Chondrocyte (in vitro differentiated cells): Measurements from ENCODE around the gene DDX31. TPM values are rescaled to one million over a fixed set of nuclear protein-coding genes. Genes with fewer than 3 reads are reported as not detected.

Experiments
- DNase-seq: peaks from one replicate; pipeline ENCODE4 v3.0.0; 2021; ENCODE audit warnings: mixed read lengths, low spot score
- H3K27ac Mint-ChIP-seq: one replicate; pipeline ENCODE4 v1.8.0; 2021; ENCODE audit warnings: mild to moderate bottlenecking, moderate library complexity, mixed read lengths; ENCODE audit not compliant: unreplicated experiment
- H3K27me3 Mint-ChIP-seq: 2 replicates; pipeline ENCODE4 v1.8.0; 2021; ENCODE audit warnings: low read depth, mixed read lengths
- H3K36me3 Mint-ChIP-seq: 2 replicates; pipeline ENCODE4 v1.8.0; 2021; ENCODE audit warnings: low read depth, mixed read lengths
- H3K4me1 Mint-ChIP-seq: 2 replicates; pipeline ENCODE4 v1.8.0; 2021; ENCODE audit warnings: low read depth, mild to moderate bottlenecking, mixed read lengths
- H3K4me3 Mint-ChIP-seq: one replicate; pipeline ENCODE4 v1.8.0; 2021; ENCODE audit warnings: mild to moderate bottlenecking, moderate library complexity, mixed read lengths; ENCODE audit not compliant: unreplicated experiment
- H3K9me3 Mint-ChIP-seq: 2 replicates; pipeline ENCODE4 v1.8.0; 2021; ENCODE audit warnings: low read depth, mixed read lengths
- total RNA-seq: library from RNA; stranded (reverse); gene quantifications from 3 replicates; pipeline ENCODE4 v1.2.1, GENCODE V29; 2021
- TF ChIP-seq, protein P1 (sequence below): fragments of 200-600 bp; sonication (generic); IDR thresholded peaks from 2 replicates; pipeline ENCODE4 v1.5.0; 2021; ENCODE audit warnings: antibody characterized with exemption, mild to moderate bottlenecking, moderate library complexity

The DDX31 gene
- total RNA-seq, 1 donor from 2014 or later = 11.9 TPM

DNA sequence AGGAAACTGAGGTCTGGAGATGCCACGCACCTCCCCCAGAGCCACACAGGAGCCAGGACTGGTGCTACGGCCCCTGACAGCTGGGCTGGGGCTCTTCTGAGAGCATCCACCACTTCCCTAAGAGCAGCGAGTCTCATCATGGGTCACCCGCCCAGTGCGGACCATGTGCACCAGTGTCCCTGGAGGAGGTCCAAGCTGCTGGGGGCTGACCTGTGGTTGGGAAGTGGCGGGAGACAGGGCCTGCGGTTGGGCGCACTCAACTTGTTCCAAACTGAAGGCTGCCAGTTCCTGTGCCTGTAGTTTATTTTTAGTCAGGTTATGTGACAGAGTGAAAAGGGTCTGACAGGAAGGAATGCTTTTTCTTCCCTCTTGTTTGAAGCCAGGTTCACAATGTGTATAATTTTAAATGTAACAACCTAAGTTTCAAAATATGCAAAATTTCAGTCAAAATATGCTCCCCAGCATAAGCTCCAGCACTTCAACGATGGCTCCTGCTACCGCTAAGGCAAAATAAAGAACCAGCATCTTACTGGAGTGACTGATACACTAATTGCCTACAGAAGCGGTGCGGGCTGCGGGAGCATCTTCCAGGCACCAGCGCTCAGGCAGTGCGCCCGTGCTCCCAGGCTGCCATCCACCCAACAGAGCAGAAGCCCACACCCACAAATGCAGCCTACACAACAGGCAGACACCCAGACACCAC lies 72.6 kb downstream of the DDX31 start:
- no peak overlapping the region for H3K4me3 Mint-ChIP-seq
- DNase-seq = no peak
- H3K36me3 Mint-ChIP-seq = peaks cover 32% of the 10 kb centered on the region
- H3K27ac Mint-ChIP-seq = no peak overlapping the region
- H3K9me3 Mint-ChIP-seq = no peaks in the 10 kb centered on the region
- TF ChIP-seq, protein P1, sequence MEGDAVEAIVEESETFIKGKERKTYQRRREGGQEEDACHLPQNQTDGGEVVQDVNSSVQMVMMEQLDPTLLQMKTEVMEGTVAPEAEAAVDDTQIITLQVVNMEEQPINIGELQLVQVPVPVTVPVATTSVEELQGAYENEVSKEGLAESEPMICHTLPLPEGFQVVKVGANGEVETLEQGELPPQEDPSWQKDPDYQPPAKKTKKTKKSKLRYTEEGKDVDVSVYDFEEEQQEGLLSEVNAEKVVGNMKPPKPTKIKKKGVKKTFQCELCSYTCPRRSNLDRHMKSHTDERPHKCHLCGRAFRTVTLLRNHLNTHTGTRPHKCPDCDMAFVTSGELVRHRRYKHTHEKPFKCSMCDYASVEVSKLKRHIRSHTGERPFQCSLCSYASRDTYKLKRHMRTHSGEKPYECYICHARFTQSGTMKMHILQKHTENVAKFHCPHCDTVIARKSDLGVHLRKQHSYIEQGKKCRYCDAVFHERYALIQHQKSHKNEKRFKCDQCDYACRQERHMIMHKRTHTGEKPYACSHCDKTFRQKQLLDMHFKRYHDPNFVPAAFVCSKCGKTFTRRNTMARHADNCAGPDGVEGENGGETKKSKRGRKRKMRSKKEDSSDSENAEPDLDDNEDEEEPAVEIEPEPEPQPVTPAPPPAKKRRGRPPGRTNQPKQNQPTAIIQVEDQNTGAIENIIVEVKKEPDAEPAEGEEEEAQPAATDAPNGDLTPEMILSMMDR = no peak
- H3K27me3 Mint-ChIP-seq = peaks cover 3% of the 10 kb centered on the region
- peaks cover 12% of the 10 kb centered on the region for H3K4me1 Mint-ChIP-seq

DNA sequence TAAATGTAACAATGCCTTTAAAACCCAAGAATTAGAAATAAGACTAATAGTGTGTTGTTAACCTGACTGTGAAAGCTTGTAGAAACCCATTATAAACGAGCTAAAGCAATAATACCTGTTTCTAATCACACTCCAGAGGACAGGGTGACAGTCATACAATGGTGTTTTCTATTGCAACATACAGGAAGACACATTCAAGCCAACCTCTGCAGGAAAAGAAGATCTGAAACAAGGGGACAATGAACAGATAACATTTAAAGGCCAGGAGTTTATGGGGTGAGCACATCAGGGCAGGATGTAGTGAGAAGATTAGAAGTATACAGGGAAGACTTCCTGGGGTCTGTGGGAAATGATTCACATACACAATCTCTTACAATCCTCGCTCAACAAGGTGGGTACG lies 73.6 kb downstream of the DDX31 start:
- DNase-seq = no peak
- Mint-ChIP-seq H3K4me1 (peaks cover 12% of the 10 kb centered on the region), H3K9me3 (no peaks in the 10 kb centered on the region), H3K27me3 (peaks cover 13% of the 10 kb centered on the region), H3K27ac (no peak overlapping the region), H3K4me3 (no peak overlapping the region), H3K36me3 (peaks cover 32% of the 10 kb centered on the region)
- TF ChIP-seq, protein P1 = no peak

DNA sequence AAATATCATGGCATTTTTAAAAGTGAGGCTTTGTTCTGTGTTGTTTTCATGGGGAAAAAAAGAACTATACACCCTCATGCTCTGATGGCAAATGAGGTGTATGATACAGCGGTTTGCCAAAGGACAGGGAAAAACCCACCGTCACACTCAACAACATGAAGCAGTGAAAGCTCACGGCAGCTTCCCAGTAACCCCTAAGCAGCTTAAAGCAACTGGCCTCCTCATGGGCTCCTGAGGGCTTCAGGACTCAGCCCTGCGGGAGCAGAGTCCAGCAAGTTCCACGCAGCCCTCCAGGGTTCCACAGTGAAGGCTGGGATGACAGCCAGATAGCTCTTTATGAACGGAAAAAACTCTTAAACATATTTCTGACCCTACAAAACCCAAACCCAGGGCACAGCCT lies 74.5 kb downstream of the DDX31 start:
- H3K27ac Mint-ChIP-seq = no peak overlapping the region
- TF ChIP-seq, protein P1 = no peak
- H3K4me3 Mint-ChIP-seq = no peak overlapping the region
- peaks cover 27% of the 10 kb centered on the region for H3K36me3 Mint-ChIP-seq
- H3K27me3 Mint-ChIP-seq = peaks cover 19% of the 10 kb centered on the region
- H3K9me3 Mint-ChIP-seq = no peaks in the 10 kb centered on the region
- no peak for DNase-seq
- peaks cover 12% of the 10 kb centered on the region for H3K4me1 Mint-ChIP-seq

DNA sequence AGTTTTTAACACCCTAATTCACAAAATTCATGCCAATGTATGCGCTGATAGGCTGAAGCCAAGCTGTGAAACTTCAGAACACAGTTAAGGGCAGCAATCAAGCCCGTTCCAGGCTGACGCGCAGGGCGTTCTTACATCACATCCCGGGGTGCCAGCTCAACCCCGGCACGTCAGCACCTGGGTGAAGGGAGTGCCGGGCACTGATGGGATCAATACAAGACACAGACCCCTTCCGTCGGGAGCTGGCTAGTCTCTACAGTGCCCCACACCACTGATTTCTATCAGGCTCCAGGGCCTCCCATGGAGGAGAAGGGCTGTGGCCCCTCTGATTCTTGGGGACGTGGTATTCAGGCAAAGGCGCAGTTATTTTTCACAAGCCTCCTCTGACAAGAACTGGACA lies 75.4 kb downstream of the DDX31 start:
- Mint-ChIP-seq H3K27me3 (peaks cover 24% of the 10 kb centered on the region), H3K4me1 (peaks cover 15% of the 10 kb centered on the region), H3K27ac (no peak overlapping the region), H3K4me3 (no peak overlapping the region), H3K9me3 (no peaks in the 10 kb centered on the region), H3K36me3 (peaks cover 23% of the 10 kb centered on the region)
- TF ChIP-seq, protein P1 = no peak
- DNase-seq = no peak

DNA sequence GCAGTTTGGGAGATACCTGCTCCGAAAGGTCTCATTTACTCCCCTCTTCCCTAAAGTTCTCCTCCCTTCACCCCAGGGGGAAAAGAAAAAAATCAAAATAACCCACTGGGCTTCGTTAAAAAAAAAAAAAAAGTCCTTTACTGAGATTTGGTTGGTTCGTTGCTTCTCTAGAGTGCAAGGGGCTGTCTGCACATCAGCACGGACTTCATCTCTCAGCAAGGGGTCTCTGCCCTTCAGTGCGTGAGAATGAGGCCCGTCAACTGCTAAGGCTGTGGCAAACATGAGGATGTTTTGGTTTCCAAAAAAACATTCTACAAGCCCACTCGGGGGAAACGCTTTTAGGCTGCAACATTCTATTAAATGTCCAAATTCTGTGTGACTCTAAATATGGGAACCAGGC lies 77.3 kb downstream of the DDX31 start:
- Mint-ChIP-seq H3K4me1 (peaks cover 12% of the 10 kb centered on the region), H3K9me3 (no peaks in the 10 kb centered on the region), H3K27ac (no peak overlapping the region), H3K27me3 (peaks cover 37% of the 10 kb centered on the region), H3K36me3 (peaks cover 23% of the 10 kb centered on the region), H3K4me3 (no peak overlapping the region)
- TF ChIP-seq, protein P1 = no peak
- no peak for DNase-seq
